Upper lobe of left lung (tissue), 4 donors: ENCODE measurements around the gene KAZN.

Experiments
- CTCF ChIP-seq, 6 experiments: fragments of 450-650 bp in 4 of 6; fragments of 200-600 bp in 2 of 6; sonication (generic) in 2 of 6; IDR thresholded peaks; one replicate each; pipeline ENCODE4 v1.5.1; 2016 to 2019; ENCODE audit warnings: antibody characterized with exemption in 6 of 6
- POLR2A ChIP-seq, 4 donors: fragments of 450-650 bp; IDR thresholded peaks; one replicate each; pipeline ENCODE4 v1.5.1; 2016 to 2017; ENCODE audit warnings: antibody characterized with exemption in 4 of 4, mild to moderate bottlenecking in 2 of 4
- POLR2AphosphoS5 ChIP-seq, 2 donors: sonication (generic); formaldehyde crosslinking; IDR thresholded peaks; one replicate each; pipeline ENCODE4 v1.5.1; 2017; ENCODE audit warnings: antibody characterized with exemption in 2 of 2

DNA sequence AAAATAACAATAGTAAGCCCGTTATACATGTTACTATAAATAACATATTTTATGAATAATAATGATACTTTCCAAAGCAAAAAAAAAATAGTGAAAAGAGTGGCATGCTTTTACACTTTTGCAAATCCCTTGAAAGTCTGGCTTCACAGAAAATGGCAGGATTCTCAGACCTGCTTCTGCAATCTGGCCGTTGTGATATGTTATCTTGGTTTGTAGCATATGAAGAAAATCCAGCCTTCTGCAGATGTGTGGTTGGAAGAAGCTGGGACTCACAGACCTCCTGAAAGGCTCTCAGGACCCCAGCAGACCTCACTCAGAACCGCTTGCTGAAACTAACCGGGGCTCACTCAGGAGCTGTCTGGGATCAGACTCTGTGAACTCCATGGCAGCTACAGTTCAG is 299.1 kb downstream of the KAZN start:
- TF ChIP-seq CTCF (IDR thresholded peaks at IDR 0.05) (no peak), POLR2AphosphoS5 (IDR thresholded peaks at IDR 0.05) (no peak), POLR2A (IDR thresholded peaks at IDR 0.05) (no peak)
